ENCODE data around the gene KMO.

Gene KMO

GRCh38 chr1:241533326-241534115 lies 1.3 kb downstream of the KMO start:
- DNase-seq (ENCODE audit: low read depth, low spot score), result no peak
- H3K4me3 ChIP-seq (ENCODE audit: low read length), result no peak overlapping the region

DNA sequence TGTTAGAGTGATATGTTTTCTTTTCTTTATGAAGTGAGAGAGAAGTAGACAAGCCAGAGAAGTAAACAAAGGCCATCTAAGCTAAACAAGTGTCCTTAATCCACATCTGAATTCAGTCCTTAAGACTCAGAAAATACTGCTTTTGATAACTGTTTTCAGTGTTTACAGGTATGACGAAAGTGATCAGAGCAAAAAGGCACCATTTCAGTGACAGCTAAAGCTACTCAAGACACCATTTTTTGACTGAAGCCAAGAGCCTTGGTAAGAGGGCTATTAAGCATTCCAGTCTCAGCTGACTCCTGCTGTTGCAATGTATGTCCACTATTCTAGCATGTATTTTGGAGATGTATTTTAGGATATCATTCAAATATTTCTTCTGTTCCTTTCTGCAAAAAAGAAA lies 4.1 kb downstream of the KMO start:
- no peak overlapping the region for H3K4me3 ChIP-seq (ENCODE audit: low read length)

GRCh38 chr1:241536969-241537368 lies 4.8 kb downstream of the KMO start:
- DNase-seq (ENCODE audit: low read depth, low spot score), result no peak
- no peak overlapping the region for H3K4me3 ChIP-seq (ENCODE audit: low read length)

More for the DNA sequence above, 4.1 kb downstream of the KMO start:
- DNase-seq (ENCODE audit: low read depth, low spot score), result no peak

- H3K4me3 ChIP-seq (ENCODE audit: low read length), result no peak overlapping the region
- no peak for DNase-seq (ENCODE audit: low read depth, low spot score)
Observed at GRCh38 chr1:241542199-241542907, 10.2 kb downstream of the KMO start.

DNA sequence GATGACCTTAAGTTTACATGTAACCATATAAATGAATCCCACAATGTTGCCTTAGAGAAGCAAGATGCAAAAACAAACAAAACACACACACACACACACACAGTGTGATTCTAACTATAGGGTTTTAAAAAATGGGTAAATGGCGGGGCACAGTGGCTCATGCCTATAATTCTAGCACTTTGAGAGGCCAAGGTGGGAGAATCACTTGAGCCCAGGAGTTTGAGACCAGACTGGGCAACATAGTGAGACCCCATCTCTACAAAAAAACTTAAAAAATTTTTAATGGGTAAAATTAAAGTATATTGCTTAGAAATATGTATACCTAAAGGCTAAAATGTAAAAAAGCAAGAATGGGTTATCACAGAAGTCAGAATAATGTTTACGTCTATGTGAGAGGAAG lies 15.8 kb downstream of the KMO start:
- no peak for DNase-seq (ENCODE audit: low read depth, low spot score)
- H3K4me3 ChIP-seq (ENCODE audit: low read length), result no peak overlapping the region

GRCh38 chr1:241550318-241550717 lies 18.1 kb downstream of the KMO start:
- H3K4me3 ChIP-seq (ENCODE audit: low read length), result no peak overlapping the region
- DNase-seq (ENCODE audit: low read depth, low spot score), result no peak

- no peak overlapping the region for H3K4me3 ChIP-seq (ENCODE audit: low read length)
Observed at GRCh38 chr1:241551759-241552638, 19.8 kb downstream of the KMO start.

GRCh38 chr1:241553886-241554592 lies 21.9 kb downstream of the KMO start:
- H3K4me3 ChIP-seq (ENCODE audit: low read length), result no peak overlapping the region
- DNase-seq (ENCODE audit: low read depth, low spot score), result no peak

More at GRCh38 chr1:241551759-241552638, 19.8 kb downstream of the KMO start:
- DNase-seq (ENCODE audit: low read depth, low spot score), result no peak

DNA sequence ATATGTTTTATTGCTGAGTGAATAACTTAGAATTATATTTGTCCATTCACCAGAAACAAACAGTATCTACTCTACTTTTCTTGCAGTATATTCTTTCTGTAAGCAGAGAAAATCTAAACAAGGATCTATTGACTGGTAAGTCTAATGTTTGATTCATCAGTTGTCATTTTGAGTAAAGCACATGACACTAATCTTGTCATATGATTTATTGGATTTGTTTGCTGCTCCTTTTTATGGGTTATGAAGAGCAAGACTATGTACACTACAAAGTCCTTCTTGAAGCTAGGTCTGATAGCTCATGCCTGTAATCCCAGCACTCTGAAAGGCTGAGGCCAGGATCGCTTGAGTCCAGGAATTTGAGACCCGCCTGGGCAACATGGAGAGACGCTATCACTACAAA lies 23.3 kb downstream of the KMO start:
- no peak overlapping the region for H3K4me3 ChIP-seq (ENCODE audit: low read length)
- DNase-seq (ENCODE audit: low read depth, low spot score), result no peak

- no peak for DNase-seq (ENCODE audit: low read depth, low spot score)
- H3K4me3 ChIP-seq (ENCODE audit: low read length), result no peak overlapping the region
Observed at GRCh38 chr1:241557031-241557430, 24.9 kb downstream of the KMO start.

GRCh38 chr1:241557551-241558193 lies 25.5 kb downstream of the KMO start:
- H3K4me3 ChIP-seq (ENCODE audit: low read length), result no peak overlapping the region
- no peak for DNase-seq (ENCODE audit: low read depth, low spot score)

DNA sequence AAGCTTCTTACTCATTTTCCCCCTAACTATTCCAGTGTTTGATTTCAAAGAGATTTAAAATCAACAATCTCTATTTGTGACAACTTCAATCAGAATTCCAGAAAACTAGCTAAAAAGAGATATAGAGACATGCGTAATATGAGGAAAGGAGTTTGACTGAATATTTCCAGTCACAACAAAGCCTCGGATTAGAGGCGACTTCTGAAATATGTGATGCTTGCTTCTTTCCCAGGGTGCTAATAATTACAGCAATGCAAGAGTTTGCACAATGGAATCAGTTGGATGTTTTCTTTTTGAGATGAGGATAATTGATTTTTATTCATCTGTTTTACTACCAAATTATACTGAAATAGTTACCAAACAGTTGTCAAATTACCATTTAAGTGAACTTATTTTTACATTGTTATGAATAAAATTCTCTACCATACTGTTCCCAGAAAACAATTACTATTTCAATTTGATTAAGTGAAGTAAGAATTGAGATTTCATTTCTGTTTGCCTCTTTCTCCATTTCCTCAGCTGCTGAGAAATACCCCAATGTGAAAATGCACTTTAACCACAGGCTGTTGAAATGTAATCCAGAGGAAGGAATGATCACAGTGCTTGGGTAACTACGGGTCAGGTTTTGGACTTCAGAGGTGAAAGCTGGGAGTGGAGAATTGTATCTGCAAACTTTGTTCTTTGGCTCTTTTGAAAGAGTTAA lies 28.1 kb downstream of the KMO start:
- H3K4me3 ChIP-seq (ENCODE audit: low read length), result no peak overlapping the region

GRCh38 chr1:241560849-241561187 lies 28.6 kb downstream of the KMO start:
- no peak overlapping the region for H3K4me3 ChIP-seq (ENCODE audit: low read length)
- DNase-seq (ENCODE audit: low read depth, low spot score), result no peak

More for the DNA sequence above, 28.1 kb downstream of the KMO start:
- no peak for DNase-seq (ENCODE audit: low read depth, low spot score)

- DNase-seq (ENCODE audit: low read depth, low spot score), result no peak
Observed at GRCh38 chr1:241569848-241570247, 37.7 kb downstream of the KMO start.

GRCh38 chr1:241574154-241574553 lies 42.0 kb downstream of the KMO start:
- DNase-seq (ENCODE audit: low read depth, low spot score), result no peak
- H3K4me3 ChIP-seq (ENCODE audit: low read length), result no peak overlapping the region

More at GRCh38 chr1:241569848-241570247, 37.7 kb downstream of the KMO start:
- H3K4me3 ChIP-seq (ENCODE audit: low read length), result no peak overlapping the region

GRCh38 chr1:241579434-241579833 lies 47.3 kb downstream of the KMO start:
- DNase-seq (ENCODE audit: low read depth, low spot score), result no peak

GRCh38 chr1:241582921-241583321 lies 50.7 kb downstream of the KMO start:
- no peak for DNase-seq (ENCODE audit: low read depth, low spot score)

More at GRCh38 chr1:241579434-241579833, 47.3 kb downstream of the KMO start:
- H3K4me3 ChIP-seq (ENCODE audit: low read length), result no peak overlapping the region

GRCh38 chr1:241586905-241587512 lies 54.8 kb downstream of the KMO start:
- no peak for DNase-seq (ENCODE audit: low read depth, low spot score)
- no peak overlapping the region for H3K4me3 ChIP-seq (ENCODE audit: low read length)

More at GRCh38 chr1:241582921-241583321, 50.7 kb downstream of the KMO start:
- H3K4me3 ChIP-seq (ENCODE audit: low read length), result no peak overlapping the region

All from Jurkat, Clone E6-1 (cell line).